NCI-H2107 treated with DMSO at 0.1 percent for 48 hours (cell line): ENCODE data around the gene ST6GALNAC3.

Experiments used
- DNase-seq: peaks from one replicate; lab custom pipeline; 2025; ENCODE audit not compliant: unreplicated experiment; lab: John Stamatoyannopoulos, UW

Gene ST6GALNAC3

GRCh38 chr1:76491737-76492136 is 417.2 kb downstream of the ST6GALNAC3 start:
- DNase-seq = no peak

GRCh38 chr1:76492752-76493430 is 418.3 kb downstream of the ST6GALNAC3 start:
- no peak for DNase-seq

GRCh38 chr1:76494807-76495206 is 420.3 kb downstream of the ST6GALNAC3 start:
- no peak for DNase-seq

GRCh38 chr1:76496871-76497270 is 422.3 kb downstream of the ST6GALNAC3 start:
- no peak for DNase-seq

GRCh38 chr1:76500116-76500515 is 425.6 kb downstream of the ST6GALNAC3 start:
- no peak for DNase-seq

- no peak for DNase-seq
Measured at GRCh38 chr1:76501136-76501535, 426.6 kb downstream of the ST6GALNAC3 start.

GRCh38 chr1:76501586-76502219 is 427.2 kb downstream of the ST6GALNAC3 start:
- DNase-seq = no peak

GRCh38 chr1:76503100-76503499 is 428.6 kb downstream of the ST6GALNAC3 start:
- no peak for DNase-seq

GRCh38 chr1:76503736-76504135 is 429.2 kb downstream of the ST6GALNAC3 start:
- DNase-seq = no peak

- no peak for DNase-seq
Measured at GRCh38 chr1:76507376-76507775, 432.8 kb downstream of the ST6GALNAC3 start.

- peak; percentile 33 for DNase-seq
Measured at GRCh38 chr1:76508871-76509270, 434.3 kb downstream of the ST6GALNAC3 start.

GRCh38 chr1:76510672-76511557 is 436.4 kb downstream of the ST6GALNAC3 start:
- peak; percentile 82 for DNase-seq

- DNase-seq = peak; percentile 82
Measured at GRCh38 chr1:76511558-76512179, 437.1 kb downstream of the ST6GALNAC3 start.

GRCh38 chr1:76530953-76531352 is 456.4 kb downstream of the ST6GALNAC3 start:
- DNase-seq = no peak

GRCh38 chr1:76541618-76542017 is 467.1 kb downstream of the ST6GALNAC3 start:
- no peak for DNase-seq

- no peak for DNase-seq
Measured at GRCh38 chr1:76542359-76542758, 467.8 kb downstream of the ST6GALNAC3 start.

GRCh38 chr1:76543495-76543894 is 468.9 kb downstream of the ST6GALNAC3 start:
- no peak for DNase-seq

- DNase-seq = peak; percentile 16
Measured at GRCh38 chr1:76546354-76546933, 471.9 kb downstream of the ST6GALNAC3 start.

- DNase-seq = peak; percentile 43
Measured at GRCh38 chr1:76547916-76548315, 473.4 kb downstream of the ST6GALNAC3 start.

GRCh38 chr1:76548513-76549100 is 474.1 kb downstream of the ST6GALNAC3 start:
- no peak for DNase-seq

GRCh38 chr1:76554283-76554682 is 479.7 kb downstream of the ST6GALNAC3 start:
- no peak for DNase-seq
